NCI-H345 treated with DMSO at 0.1 percent for 48 hours (cell line): ENCODE measurements around the gene VPS26A.

Source experiments
- DNase-seq: peaks from one replicate; lab custom pipeline; 2025; ENCODE audit not compliant: unreplicated experiment; lab: John Stamatoyannopoulos, UW

The VPS26A gene

DNA sequence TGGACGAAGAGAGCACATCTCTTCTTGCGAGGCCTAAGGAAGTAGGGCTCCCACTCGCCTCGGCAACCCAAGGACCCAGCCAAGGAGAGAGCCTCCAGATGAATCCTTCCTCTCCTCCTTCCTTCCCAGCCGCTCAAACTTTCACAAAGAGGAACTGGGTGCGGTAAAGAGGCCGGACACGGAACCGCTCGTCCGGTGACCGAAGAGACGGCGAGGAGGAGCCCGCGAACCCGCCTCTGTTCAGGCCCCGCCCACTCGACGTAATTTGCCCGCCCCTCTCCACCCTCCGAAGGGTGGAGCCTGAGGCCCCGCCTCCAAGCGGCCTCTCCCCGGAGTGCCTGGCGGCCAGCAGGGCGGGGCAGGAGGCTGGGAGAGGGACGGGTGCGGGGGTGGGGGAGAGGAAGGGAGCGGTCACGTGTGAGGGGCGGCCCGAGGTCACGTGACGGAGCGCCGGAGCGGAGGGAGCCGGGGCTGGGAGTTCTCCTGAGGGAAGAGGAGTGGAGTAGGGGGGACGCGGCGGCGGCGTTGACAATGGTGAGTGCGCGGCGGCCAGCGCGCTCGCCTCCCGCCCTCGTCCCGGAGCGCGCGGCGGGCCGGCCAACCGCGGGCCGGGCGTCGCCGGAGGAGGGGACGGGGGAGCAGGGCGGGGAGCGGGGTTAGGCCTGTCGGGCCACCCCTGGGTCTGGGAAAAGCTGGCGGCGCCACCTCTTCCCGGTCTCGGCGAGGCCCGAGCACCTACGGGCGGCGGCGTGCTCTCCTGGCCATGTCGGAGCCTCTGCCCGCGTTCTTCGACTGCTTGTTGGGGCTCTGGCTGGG, at the start of gene VPS26A:
VPS26A (plus strand) TSS at position 432 of the 816 bp plus-strand sequence; CDS start at position 532, 100 bp downstream.
- peak; percentile 74 for DNase-seq

DNA sequence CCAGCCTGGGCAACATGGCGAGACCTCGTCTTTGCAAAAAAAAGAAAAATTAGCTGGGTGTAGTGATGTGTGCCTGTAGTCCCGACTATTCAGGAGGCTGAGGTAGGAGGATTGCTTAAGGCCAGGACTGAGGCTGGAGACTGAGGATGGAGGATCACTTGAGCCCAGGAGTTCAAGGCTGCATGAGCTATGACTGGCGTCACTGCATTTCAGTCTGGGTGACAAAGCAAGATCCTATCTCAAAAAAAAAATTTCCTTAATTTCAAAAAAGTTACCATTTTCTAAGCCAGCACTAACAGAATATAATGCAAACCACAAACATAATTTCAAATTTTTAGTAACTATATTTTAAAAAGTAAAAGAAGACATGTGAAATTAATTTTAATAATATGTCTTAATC, 49.4 kb upstream of the VPS26A start:
- no peak for DNase-seq

DNA sequence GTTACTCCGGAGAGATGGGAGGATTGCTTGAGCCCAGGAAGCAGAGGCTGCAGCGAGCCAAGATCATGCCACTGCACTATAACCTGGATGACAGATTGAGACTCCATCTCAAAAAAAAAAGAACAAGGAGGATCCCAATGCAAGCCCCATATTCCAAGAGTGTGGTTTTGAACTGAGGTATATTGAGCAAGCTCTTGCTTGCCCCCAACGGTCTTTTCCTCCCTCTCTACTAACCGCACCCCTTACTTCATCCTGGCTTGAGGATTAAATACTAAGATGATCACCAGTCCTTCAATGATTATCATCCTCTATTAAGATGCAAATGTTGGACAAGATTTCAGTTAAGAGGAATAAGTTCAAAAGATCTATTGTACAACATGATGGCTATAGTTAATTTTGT, 48.5 kb upstream of the VPS26A start:
- DNase-seq, result no peak

DNA sequence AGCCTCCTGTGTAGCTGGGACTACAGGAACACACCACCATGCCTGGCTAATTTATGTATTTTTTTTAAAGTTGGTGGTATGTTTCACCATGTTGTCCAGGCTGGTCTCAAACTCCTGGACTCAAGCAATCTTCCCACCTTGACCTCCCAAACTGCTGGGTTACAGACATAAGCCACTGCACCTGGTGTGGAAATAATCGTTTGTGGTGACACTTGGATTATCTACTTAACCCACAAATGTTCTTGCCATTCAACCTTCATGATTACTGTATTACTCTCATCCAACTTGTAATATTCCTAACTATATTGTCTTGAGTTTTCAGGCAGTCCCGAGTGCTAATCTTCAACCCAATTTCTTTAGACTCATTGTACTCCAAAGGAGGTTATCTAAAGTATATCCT, 45.7 kb upstream of the VPS26A start:
- DNase-seq, result no peak

DNA sequence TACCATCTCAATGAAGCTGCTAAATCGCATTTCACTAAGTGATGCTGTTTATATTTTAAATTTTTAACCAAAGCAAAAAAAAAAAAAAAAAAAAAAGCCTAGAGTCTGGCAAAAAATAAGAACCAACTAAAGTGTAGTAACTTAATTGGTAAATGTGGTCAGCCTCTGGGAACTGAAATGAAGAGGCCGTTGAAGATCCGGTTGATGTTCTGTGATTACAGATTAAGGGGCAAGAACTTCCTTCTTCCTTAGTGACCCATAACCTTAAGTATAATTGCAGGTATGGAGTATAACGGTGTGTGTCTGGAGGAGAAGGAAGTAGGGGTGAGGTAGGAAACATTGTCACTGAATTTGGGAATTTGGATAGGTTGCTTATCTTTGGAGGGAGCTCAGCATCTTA, 43.8 kb upstream of the VPS26A start:
- no peak for DNase-seq

DNA sequence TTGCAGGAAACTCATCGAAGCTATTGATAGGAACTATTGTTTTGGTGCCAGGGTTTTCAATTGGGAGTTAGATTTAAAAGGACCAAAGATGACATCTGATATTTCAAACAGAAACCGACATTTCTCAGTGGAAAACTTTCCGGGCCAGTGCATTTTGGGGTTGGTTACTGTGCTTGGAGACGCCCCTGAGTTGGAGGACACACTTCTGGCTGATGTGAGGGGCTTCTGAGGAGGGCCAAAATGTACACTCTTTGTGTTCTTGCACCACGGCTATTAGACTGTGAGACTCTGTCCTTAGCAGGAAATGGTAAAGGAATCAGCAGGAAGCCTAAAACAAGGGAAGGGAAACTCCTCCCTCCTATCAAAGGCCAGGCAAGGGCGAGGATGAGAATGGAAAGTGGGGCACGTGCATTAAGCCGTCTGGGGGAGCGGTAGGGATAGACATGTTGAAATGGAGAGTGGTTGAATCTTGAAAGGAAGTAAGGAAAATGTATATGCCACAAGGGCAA, 37.9 kb upstream of the VPS26A start:
- DNase-seq, result no peak

DNA sequence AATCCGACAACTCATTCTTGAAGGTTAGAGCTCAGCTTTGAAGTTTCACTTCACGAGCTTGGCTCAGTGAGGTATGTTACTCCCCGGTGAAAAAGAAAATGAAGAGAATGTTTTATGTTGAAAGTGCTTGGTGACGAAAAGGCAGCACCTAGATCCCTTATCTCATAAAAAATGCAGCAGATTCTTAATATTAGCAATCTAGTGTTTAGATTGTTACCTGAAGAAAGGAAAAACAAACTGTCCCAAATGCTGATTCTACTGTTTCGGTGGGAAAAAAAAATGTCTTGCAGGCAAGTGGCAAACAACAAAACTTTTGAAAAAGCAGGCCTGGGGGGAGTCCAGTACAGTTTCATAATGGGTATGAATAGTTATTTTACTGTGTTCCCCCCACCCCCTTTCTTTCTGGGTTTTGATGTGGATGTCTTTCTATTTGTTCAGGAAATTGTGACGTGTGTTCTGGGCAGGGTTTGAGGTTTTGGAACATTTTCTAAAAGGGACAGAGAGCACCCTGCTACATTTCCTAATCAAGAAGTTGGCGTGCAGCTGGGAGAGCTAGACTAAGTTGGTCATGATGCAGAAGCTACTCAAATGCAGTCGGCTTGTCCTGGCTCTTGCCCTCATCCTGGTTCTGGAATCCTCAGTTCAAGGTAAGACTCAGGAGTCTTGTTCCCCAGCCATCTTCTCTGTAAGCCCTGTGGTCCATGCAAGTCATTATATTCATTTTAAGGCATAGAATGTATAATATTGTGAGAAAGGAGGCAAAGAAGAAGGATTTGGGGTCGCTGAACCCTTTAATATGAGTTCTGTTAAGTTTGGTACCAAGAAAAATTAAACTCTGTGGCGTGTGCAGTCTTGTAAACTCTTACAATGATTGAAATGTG, 36.1 kb upstream of the VPS26A start, which contains the start of gene SRGN:
SRGN (plus strand) TSS at position 514 of the 881 bp plus-strand sequence; CDS start at position 569, 55 bp downstream.
- no peak for DNase-seq

DNA sequence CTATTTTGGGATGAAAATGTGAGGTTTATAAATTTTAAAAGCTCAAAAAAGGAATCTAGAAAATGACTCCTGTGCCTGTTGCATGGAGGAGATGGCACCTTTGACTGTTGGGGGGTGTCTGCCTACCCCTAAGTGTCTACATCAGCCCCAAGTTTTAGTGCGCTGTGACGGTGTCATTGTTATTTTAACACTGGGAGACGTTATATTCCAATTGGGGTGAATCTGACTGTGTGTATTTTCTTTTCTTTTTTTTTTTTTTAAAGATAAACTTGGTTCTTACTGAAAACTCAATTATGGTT, 35.6 kb upstream of the VPS26A start:
- no peak for DNase-seq

DNA sequence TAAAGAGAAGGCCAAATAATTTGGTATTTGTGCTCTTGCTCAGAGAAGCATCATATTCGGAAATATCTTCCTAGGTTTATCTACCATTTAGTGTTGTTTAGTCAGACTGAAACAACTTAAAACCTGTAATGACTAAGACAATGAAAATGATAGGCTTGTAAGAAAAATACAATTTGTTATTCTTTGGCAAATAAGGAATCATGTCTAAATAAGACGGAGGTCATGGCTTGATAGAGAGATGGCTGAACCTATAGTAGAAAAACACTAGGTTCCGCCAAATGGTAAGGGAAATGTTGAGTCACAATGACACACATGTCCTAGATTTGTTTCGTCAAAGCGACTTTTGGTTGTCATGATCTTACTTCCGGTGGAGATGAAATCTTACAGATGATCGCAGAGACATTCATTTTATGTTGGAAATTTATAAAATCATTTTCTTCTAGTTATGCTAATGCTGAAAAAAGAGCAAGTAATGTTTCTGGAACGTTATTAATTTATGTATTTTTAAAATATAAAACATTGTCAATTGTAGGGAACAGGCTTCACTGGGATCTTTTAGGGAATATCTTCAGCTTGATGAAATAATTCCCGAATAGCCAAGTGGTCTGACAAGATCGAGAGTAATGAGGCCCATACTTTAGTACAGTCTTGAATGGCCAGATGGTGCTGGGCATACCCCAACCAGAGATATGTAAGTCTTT, 35.0 kb upstream of the VPS26A start:
- no peak for DNase-seq

DNA sequence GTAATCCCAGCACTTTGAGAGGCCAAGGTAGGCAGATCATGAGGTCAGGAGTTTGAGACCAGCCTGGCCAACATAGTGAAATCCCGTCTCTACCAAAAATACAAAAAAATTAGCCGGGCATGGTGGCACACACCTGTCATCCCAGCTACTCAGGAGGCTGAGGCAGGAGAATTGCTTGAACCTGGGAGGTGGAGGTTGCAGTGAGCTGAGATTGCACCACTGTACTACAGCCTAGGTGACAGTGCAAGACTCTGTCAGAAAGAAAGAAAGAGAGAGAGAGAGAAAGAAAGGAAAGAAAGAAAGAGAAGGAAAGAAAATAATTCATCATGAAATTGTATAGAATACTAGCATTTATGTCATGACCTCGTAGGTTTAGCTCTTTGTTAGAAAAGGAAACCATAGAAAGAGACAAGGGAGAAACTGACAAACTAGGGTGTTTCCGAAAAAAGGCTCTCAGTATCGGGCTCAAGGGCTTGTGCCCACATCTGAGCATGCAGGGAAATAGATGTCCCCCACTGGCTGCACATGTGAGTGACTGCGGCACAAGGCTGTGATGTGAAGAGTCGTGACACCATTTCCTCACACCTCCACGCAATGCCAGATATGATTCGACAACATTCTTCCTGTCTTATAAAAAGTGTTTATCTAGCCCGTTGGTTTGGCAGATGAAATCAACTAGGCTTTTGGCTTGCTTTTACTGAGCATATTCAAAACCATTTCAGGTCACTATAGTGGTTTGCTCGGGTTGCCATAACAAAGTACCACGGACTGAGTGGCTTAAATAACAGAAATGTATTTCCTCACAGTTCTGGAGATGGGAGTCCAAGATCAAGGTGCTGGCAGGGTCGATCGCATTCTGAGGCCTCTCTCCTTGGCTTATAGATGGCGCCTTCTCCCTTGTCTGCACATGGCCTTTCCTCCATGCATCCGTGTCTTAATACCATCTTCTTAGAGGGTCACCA, 34.1 kb upstream of the VPS26A start:
- DNase-seq, result no peak

DNA sequence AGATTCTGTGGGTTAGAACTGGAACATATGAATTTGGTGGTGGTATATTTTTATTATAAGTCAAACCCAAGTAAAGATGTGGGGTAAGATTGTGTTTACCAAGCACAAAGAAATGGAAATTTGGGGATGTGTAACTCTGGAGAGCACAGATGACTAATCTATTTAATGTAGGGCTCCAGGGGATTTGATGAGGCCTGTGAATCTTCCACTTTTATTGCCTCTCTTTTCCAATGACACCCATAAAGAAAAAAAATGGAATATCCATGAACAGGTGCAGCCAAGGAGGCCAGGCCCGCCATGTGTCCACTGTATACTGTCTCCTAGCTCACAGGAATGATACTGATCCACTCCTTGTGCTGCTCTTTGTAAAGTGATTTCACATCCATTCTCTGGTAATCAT, 33.3 kb upstream of the VPS26A start:
- DNase-seq, result no peak

DNA sequence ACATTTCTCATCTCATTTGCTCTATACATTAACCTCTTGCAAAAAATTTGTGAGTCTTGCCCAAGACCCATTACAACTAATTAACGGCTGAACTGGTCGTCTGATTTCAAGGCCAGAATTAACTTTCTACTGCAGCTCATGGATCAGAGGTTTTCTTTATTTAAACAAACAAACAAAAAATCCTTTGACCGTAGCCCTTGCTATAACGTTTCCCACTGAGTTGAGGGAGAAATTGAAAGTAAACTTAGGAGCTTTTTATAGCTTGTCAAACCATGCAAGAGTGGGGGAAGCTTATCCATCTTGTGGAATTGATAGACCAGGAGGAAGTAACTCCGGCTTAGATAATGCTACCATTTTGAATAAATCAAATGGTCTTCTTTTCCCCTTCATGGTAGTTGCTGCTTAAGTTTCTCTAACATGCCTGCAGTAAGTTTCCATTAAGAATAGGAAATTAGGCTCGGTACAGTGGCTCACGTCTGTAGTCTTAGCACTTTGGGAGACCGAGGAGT, 32.8 kb upstream of the VPS26A start:
- no peak for DNase-seq

DNA sequence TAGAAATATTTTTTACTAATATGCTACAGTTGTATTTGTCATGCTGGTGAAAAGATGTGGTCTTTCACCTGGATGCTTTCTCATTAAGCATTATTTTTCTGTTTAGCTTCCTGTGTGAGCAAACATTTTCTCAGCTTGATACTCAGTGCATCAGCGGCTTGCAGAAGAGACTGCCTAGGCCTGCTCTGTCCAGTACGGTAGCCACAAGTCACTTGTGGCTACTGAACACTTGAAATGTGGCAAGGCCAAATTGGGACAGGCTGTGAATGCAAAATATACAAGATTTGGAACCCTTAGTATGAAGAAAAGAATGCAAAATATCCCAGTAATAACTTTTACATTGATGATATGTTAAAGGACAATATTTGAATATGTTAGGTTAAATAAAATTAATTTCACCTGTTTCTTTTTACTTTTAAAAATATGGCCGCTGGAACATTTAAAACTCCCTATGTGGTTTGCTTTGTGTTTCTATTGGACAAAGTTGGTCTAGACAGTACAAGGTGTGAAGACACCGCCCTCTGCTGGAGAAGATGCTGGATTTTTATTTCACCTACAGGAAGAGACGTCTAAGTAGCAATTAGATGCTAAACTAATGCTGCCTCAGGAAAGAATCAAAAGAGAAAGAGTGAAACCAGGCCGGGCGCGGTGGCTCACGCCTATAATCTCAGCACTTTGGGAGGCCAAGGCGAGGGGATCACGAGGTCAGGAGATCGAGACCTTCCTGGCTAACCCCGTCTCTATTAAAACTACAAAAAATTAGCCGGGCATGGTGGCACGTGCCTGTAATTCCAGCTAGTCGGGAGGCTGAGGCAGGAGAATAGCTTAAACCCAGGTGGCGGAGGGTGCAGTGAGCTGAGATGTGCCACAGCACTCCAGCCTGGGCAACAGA, 30.8 kb upstream of the VPS26A start:
- peak; percentile 32 for DNase-seq

DNA sequence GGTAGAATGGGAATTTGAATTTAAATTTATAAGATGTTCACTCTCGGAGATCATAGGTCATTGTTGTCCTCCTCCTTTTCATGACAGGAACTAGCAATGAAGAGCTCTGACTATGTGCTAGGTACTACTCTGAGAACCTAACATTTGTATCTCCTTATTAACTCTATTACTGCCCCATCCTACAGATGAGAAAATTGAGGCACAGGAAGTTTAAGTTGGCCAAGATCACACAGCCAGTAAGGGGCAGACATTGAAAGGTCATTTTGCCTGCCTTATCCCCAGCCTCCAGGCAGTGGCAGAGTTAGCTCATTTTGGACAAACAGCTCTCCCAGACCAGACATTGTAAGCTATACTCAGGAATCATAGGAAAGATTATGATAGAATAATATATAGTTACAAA, 30.0 kb upstream of the VPS26A start:
- DNase-seq, result no peak

DNA sequence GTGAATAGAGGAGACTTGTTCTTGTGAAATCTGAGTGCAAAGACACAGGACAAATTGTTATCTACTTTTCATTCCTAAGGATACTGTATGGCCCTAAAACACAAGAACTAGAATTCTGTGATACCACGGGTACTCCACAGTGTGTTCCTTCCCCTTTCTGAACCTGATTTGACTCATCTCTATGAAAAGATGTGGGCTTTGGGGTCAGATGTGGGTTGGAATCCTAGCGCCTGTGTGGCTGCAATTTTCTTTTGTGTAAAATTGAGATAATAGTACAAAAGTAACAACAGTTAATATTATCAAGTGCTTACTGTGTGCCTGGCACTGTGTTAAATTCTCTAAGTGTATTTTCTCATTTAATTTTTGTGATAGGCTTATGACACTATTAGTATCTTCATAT, 27.9 kb upstream of the VPS26A start:
- DNase-seq, result no peak

DNA sequence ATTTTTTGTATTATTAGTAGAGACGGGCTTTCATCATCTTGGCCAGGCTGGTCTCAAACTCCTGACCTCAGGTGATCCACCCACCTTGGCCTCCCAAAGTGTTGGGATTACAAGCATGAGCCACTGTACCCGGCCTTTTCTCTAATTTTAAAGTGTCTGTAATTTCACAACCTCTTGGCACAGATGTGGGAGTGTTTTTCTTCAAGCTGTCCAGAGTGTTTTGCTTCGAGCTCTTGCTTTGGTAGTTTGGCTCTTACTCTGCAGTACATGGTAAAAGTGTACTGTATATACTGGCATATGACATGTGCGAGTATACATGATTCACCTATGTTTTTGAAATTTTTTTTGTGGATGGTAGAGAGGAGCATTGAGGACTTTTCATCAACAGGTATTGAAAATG, 26.2 kb upstream of the VPS26A start:
- no peak for DNase-seq

DNA sequence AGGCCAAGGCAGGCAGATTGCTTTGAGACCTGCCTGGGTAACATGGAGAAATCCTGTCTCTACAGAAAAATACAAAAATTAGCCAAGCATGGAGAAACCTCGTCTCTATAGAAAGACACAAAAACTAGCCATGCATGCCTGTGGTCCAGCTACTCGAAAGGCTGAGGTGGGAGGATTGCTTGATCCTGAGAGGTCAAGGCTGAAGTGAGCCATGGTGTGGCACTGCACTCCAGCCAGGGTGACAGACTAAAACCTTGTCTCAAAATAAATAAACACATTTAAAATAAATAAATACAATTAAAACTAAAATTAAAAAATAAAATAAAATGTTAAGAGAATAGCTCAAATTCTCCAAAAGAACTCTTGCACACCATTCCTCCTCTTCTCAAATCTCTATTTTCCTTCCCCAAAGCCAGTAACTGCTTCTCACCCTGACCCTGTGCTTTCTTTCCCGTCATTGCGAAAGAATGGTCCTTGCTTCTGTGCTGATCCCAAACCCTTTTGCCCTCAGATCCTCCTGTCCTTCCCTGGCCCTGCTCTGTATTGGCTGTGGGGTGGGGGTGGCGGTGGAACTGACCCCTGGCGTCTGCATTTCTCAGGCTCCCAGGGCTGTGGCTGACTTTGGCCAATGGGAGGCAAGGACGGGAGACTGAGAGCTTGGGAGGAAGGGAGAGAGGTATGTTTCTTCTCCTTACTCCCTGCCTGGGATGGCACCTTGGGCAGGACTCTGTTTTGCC, 23.7 kb upstream of the VPS26A start:
- no peak for DNase-seq

DNA sequence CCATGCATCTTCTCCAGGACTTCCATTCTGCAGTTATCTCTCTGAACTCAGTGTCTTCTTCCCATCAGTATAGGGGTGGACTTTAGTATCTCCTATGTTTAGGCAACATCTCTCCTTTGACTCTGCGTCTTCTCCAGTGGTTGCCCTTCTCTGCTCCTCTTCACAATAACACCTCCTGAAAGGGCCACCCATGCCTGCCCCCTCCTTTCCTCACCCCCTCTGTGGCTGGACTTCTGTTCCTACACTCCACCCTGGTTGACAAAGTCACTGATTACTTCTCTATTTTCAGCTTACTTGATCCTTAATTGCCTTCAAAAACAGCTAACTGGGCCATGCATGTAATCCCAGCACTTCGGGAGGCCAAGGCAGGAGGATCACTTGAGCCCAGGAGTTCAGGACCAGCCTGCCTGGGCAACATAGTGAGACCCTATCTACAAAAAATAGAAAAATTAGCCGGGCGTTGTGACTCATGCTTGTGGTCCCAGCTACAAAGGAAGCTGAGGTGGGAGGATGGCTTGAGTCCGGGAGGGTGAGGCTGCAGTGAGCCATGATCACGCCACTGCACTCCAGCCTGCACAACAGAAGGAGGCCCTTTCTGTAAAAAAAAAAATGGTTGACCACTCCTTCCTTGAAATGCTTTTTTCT, 22.4 kb upstream of the VPS26A start:
- DNase-seq, result no peak
